IMR-90 (cell line): ENCODE data around the gene S100A8. TPM values are rescaled to one million over a fixed set of nuclear protein-coding genes. Genes with fewer than 3 reads are reported as not detected.

Source experiments
- ATAC-seq: fragments of 200-7000 bp; cut with Tn5 transposase; 2 replicates; pipeline ENCODE4 v1.9.1; 2020; ENCODE audit warnings: low read depth, mild to moderate bottlenecking, moderate library complexity
- Bru-seq: library from RNA; stranded (reverse); fragments of 400-500 nt; gene quantifications from one replicate; lab custom pipeline; 2021; lab: Mats Ljungman, UMichigan
- BruChase-seq, 2 experiments: library from RNA; stranded (reverse); fragments of 400-500 nt; gene quantifications; one replicate each; lab custom pipeline; 2021; lab: Mats Ljungman, UMichigan
- BruUV-seq: library from RNA; stranded (reverse); fragments of 400-500 nt; replicated peaks from 2 replicates; lab custom pipeline; 2021; lab: Mats Ljungman, UMichigan
- CTCF ChIA-PET: fragments of 300-600 bp; formaldehyde crosslinking; extraction: SDS; loops from one replicate; lab custom pipeline; 2021; ENCODE audit warnings: antibody characterized with exemption; lab: Yijun Ruan, JAX
- POLR2A ChIA-PET: fragments of 300-600 bp; sonication (Branson Sonifier 250); formaldehyde crosslinking; loops from one replicate; lab custom pipeline; 2022; ENCODE audit warnings: antibody characterized with exemption; ENCODE audit not compliant: unreplicated experiment; lab: Charles Lee
- DNase-seq: peaks from one replicate; pipeline ENCODE4 v3.0.0; 2013
- H2AFZ ChIP-seq: replicated peaks from 2 replicates; pipeline ENCODE3; 2013; ENCODE audit warnings: low read length, mild to moderate bottlenecking; ENCODE audit not compliant: poor library complexity
- H2AK5ac ChIP-seq: 2 replicates; pipeline ENCODE4 v1.6.1; 2013; ENCODE audit warnings: low read depth, low read length, inconsistent platforms
- H2AK9ac ChIP-seq: replicated peaks from 2 replicates; pipeline ENCODE3; 2013; ENCODE audit warnings: mild to moderate bottlenecking, low read depth, low read length, moderate library complexity; ENCODE audit not compliant: poor library complexity
- H2BK120ac ChIP-seq: 2 replicates; pipeline ENCODE4 v1.6.1; 2013; ENCODE audit warnings: low read depth, low read length, inconsistent platforms
- H2BK15ac ChIP-seq: 3 replicates; pipeline ENCODE4 v1.6.1; 2013; ENCODE audit warnings: low read depth, low read length, inconsistent platforms
- H2BK20ac ChIP-seq: 2 replicates; pipeline ENCODE4 v1.6.1; 2013; ENCODE audit warnings: low read depth, mild to moderate bottlenecking, inconsistent platforms, low read length, moderate library complexity
- H2BK5ac ChIP-seq: 2 replicates; pipeline ENCODE4 v1.6.1; 2013; ENCODE audit warnings: mild to moderate bottlenecking, low read depth, low read length, inconsistent platforms; ENCODE audit not compliant: poor library complexity, severe bottlenecking
- H3K14ac ChIP-seq: replicated peaks from 2 replicates; pipeline ENCODE4 v1.6.1; 2013; ENCODE audit warnings: low read depth, low read length, inconsistent platforms
- H3K18ac ChIP-seq: 2 replicates; pipeline ENCODE4 v1.6.1; 2013; ENCODE audit warnings: low read depth, low read length, control low read depth
- H3K23ac ChIP-seq: 2 replicates; pipeline ENCODE4 v1.6.1; 2013; ENCODE audit warnings: low read depth, low read length, inconsistent platforms
- H3K27ac ChIP-seq: 2 replicates; pipeline ENCODE4 v1.5.1; 2013; ENCODE audit warnings: mild to moderate bottlenecking, control low read depth, low read length; ENCODE audit not compliant: insufficient read depth
- H3K27me3 ChIP-seq: 2 replicates; pipeline ENCODE4 v1.6.1; 2013; ENCODE audit warnings: low read length; ENCODE audit not compliant: control insufficient read depth, insufficient read depth
- H3K36me3 ChIP-seq: 2 replicates; pipeline ENCODE4 v1.6.1; 2013; ENCODE audit warnings: low read length, mixed read lengths; ENCODE audit not compliant: control insufficient read depth, insufficient read depth
- H3K4ac ChIP-seq: 2 replicates; pipeline ENCODE4 v1.6.1; 2013; ENCODE audit warnings: low read depth, low read length, inconsistent platforms
- H3K4me1 ChIP-seq: 2 replicates; pipeline ENCODE4 v1.6.1; 2013; ENCODE audit warnings: low read length, mixed read lengths; ENCODE audit not compliant: control insufficient read depth, insufficient read depth
- H3K4me2 ChIP-seq: 2 replicates; pipeline ENCODE4 v1.6.1; 2013; ENCODE audit warnings: low read depth, mild to moderate bottlenecking, control low read depth, low read length, moderate library complexity
- H3K4me3 ChIP-seq: 2 replicates; pipeline ENCODE4 v1.5.1; 2013; ENCODE audit warnings: low read depth, mild to moderate bottlenecking, control low read depth, low read length, moderate library complexity; ENCODE audit not compliant: insufficient read depth
- H3K56ac ChIP-seq: 2 replicates; pipeline ENCODE4 v1.6.1; 2013; ENCODE audit warnings: low read length, inconsistent platforms; ENCODE audit not compliant: insufficient read depth; ENCODE audit errors: extremely low read depth
- H3K79me1 ChIP-seq, 2 experiments: 2 replicates each; pipeline ENCODE4 v1.6.1; 2013; ENCODE audit warnings: low read length in 2 of 2, inconsistent platforms in 1 of 2, low read depth in 1 of 2
- H3K9ac ChIP-seq: 2 replicates; pipeline ENCODE4 v1.6.1; 2013; ENCODE audit warnings: low read depth, low read length, control low read depth
- H3K9me1 ChIP-seq: 2 replicates; pipeline ENCODE4 v1.6.1; 2013; ENCODE audit warnings: low read length, inconsistent platforms; ENCODE audit not compliant: insufficient read depth
- H3K9me3 ChIP-seq: 2 replicates; pipeline ENCODE4 v1.6.1; 2013; ENCODE audit warnings: low read length; ENCODE audit not compliant: control insufficient read depth, insufficient read depth
- H4K20me1 ChIP-seq: 2 replicates; pipeline ENCODE4 v1.6.1; 2013; ENCODE audit warnings: low read length, inconsistent platforms; ENCODE audit not compliant: insufficient read depth
- H4K5ac ChIP-seq: 2 replicates; pipeline ENCODE4 v1.6.1; 2013; ENCODE audit warnings: mild to moderate bottlenecking, low read depth, low read length, control low read depth
- H4K8ac ChIP-seq, 2 experiments: 2 replicates each; pipeline ENCODE4 v1.6.1; 2013; ENCODE audit warnings: low read depth in 2 of 2, low read length in 2 of 2, control low read depth in 1 of 2, inconsistent platforms in 1 of 2
- H4K91ac ChIP-seq: 2 replicates; pipeline ENCODE4 v1.6.1; 2013; ENCODE audit warnings: low read depth, low read length, inconsistent platforms; ENCODE audit not compliant: insufficient read depth
- BHLHE40 ChIP-seq: fragments of 150-350 bp; IDR thresholded peaks from 2 replicates; pipeline ENCODE4 v1.6.1; 2016; ENCODE audit warnings: mild to moderate bottlenecking, low read depth, low read length
- CEBPB ChIP-seq: IDR thresholded peaks from 2 replicates; pipeline ENCODE4 v1.6.1; 2012; ENCODE audit warnings: low read depth, low read length, improper control_type of control experiment
- FOS ChIP-seq: fragments of 150-350 bp; IDR thresholded peaks from 2 replicates; pipeline ENCODE4 v1.6.1; 2016; ENCODE audit warnings: low read depth, low read length
- MAFK ChIP-seq: IDR thresholded peaks from 2 replicates; pipeline ENCODE4 v1.6.1; 2012; ENCODE audit warnings: low read depth, low read length, improper control_type of control experiment
- MAZ ChIP-seq: IDR thresholded peaks from 2 replicates; pipeline ENCODE4 v1.6.1; 2012; ENCODE audit warnings: low read depth, mild to moderate bottlenecking, low read length, improper control_type of control experiment, moderate library complexity, borderline replicate concordance
- MXI1 ChIP-seq: IDR thresholded peaks from 2 replicates; pipeline ENCODE4 v1.6.1; 2012; ENCODE audit warnings: low read depth, mild to moderate bottlenecking, low read length, moderate library complexity, borderline replicate concordance
- NFE2L2 ChIP-seq: fragments of 150-350 bp; IDR thresholded peaks from 2 replicates; pipeline ENCODE4 v1.6.1; 2016; ENCODE audit warnings: low read depth, mild to moderate bottlenecking, low read length
- RCOR1 ChIP-seq: IDR thresholded peaks from 2 replicates; pipeline ENCODE4 v1.6.1; 2012; ENCODE audit warnings: mild to moderate bottlenecking, low read length, improper control_type of control experiment; ENCODE audit not compliant: insufficient replicate concordance
- RFX5 ChIP-seq: IDR thresholded peaks from 2 replicates; pipeline ENCODE4 v1.8.0; 2012; ENCODE audit warnings: low read depth, mild to moderate bottlenecking, low read length, moderate library complexity
- SMC3 ChIP-seq: fragments of 150-350 bp; IDR thresholded peaks from 2 replicates; pipeline ENCODE4 v1.6.1; 2016; ENCODE audit warnings: low read depth, mild to moderate bottlenecking, antibody characterized with exemption, low read length, moderate library complexity
- WGBS, 2 experiments: methylation state at CpG; one replicate each; pipeline versions ENCODE4 v1.1.5 to v1.1.7; 2013; ENCODE audit warnings: missing lambda C conversion rate in 2 of 2; ENCODE audit not compliant: insufficient read length in 1 of 2; ENCODE audit errors: extremely low coverage in 2 of 2; 5-methylcytosine and 5-hydroxymethylcytosine counted together
- dilution Hi-C: fragments of 300-500 bp; cut with HindIII; formaldehyde crosslinking; loops from one replicate; pipeline ENCODE4 v1.14.3; 2018; ENCODE audit warnings: low sequenced_read_pairs; ENCODE audit not compliant: unreplicated experiment
- in situ Hi-C: fragments of 300-500 bp; cut with MboI; formaldehyde crosslinking; loops from 3 replicates; pipeline ENCODE4 v1.14.3; 2019; ENCODE audit warnings: low sequenced_read_pairs, inconsistent platforms, mixed read lengths
- intact Hi-C: fragments of 100-400 bp; cut with micrococcal nuclease; formaldehyde crosslinking; loops from 2 replicates; pipeline ENCODE4 v1.10.0; 2022
- long read RNA-seq: library from polyadenylated mRNA; unstranded; transcript quantifications from one replicate; pipeline ENCODE4 v2.0.0, GENCODE V29; 2021; ENCODE audit not compliant: unreplicated experiment
- polyA plus RNA-seq, 3 experiments: library from polyadenylated mRNA; depleted of rRNA; stranded (reverse); fragments of >200 nt; gene quantifications; 2 replicates each; pipeline ENCODE4 v1.2.3, GENCODE V29; 2012; ENCODE audit warnings: low replicate concordance in 1 of 3
- total RNA-seq: library from RNA; depleted of rRNA; stranded (reverse); fragments of >200 nt; gene quantifications from 2 replicates; pipeline ENCODE4 v1.2.3, GENCODE V29; 2012; rRNA removed
- TF ChIP-seq, protein P1 (sequence below): fragments of 150-350 bp; IDR thresholded peaks from 2 replicates; pipeline ENCODE4 v1.6.1; 2017; ENCODE audit warnings: mild to moderate bottlenecking, antibody characterized with exemption, low read length, low read depth
- TF ChIP-seq, protein P2 (sequence below): conservative IDR thresholded peaks from 2 replicates; pipeline ENCODE4 v1.5.1; 2012; ENCODE audit warnings: mild to moderate bottlenecking, low read depth, low read length, improper control_type of control experiment

Gene S100A8
- total RNA-seq: not detected in 2 replicates
- polyA plus RNA-seq (2012; rRNA removed): not detected in 2 replicates
- polyA plus RNA-seq (2012; cell fraction: cytosol; rRNA removed): not detected in 2 replicates
- not detected in 2 replicates for polyA plus RNA-seq (2012; cell fraction: nucleus; rRNA removed; ENCODE audit: low replicate concordance)
- Bru-seq, nascent RNA: not detected
- not detected for BruChase-seq, experiment 1, labeled RNA remaining after a 6-hour chase
- not detected for BruChase-seq, experiment 2, labeled RNA remaining after a 2-hour chase
- long read RNA-seq: 0 reads

DNA sequence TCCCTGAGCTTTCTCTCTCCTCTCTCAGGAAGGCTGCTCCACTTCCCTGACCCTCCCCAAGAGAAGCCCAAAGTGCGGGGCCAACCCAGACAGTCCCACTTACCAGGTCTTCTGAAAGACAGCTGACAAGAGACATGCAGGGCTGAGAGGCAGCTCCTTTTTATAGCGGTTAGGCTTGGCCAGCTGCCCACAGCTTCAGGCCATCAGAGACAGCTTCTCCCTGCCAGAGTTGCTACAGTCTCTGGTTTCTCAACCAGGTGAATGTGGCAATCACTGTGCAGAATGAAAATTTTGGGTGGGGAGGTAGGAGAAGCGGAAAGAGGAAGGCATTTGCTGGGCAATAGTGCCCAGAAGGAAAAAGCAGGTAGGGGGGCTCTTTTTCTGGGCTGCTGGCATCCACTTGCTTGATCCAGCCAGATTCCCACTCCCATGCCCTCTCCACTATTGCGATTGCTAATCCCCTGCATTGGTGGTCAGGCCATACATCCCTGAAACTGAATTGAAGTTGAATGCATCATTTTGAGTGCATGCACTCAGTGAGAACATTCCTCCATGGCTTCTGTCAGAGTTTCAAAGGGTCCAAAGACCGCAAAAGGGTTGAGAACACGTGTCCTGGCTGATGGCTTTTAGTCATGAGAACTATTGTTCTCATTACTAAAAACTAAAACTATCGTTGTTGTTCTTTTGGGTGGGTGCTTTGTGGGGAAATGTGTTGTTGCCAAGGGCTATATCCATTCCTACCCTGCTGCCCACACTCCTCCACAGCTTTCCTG, at the start of gene S100A8:
Gene S100A8, minus strand, starts transcription at position 136 of the 773 bp plus-strand sequence. CDS start 538 bp downstream, outside the sequence.
- dilution Hi-C loops (no loop called here), in situ Hi-C loops (no loop called here), intact Hi-C loops (no loop called here)
- H3K36me3 ChIP-seq: no peaks in the 10 kb centered on the region
- no peaks in the 10 kb centered on the region for H3K9me1 ChIP-seq
- H3K79me1 ChIP-seq: no peaks in the 10 kb centered on the region
- peaks cover 3% of the 10 kb centered on the region; the same call in 1 of the 2 replicates for H3K27me3 ChIP-seq
- no peaks in the 10 kb centered on the region for H4K20me1 ChIP-seq
- no peak within 1 kb of the TSS for H3K23ac ChIP-seq
- H4K8ac ChIP-seq: no peak within 1 kb of the TSS
- H3K14ac ChIP-seq: no peak within 1 kb of the TSS
- H4K5ac ChIP-seq: no peak within 1 kb of the TSS
- no peak within 1 kb of the TSS for H2BK5ac ChIP-seq
- no peak for TF ChIP-seq MAZ
- TF ChIP-seq CEBPB: no peak
- TF ChIP-seq, protein P1, sequence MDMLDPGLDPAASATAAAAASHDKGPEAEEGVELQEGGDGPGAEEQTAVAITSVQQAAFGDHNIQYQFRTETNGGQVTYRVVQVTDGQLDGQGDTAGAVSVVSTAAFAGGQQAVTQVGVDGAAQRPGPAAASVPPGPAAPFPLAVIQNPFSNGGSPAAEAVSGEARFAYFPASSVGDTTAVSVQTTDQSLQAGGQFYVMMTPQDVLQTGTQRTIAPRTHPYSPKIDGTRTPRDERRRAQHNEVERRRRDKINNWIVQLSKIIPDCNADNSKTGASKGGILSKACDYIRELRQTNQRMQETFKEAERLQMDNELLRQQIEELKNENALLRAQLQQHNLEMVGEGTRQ: no peak
- TF ChIP-seq, protein P2, sequence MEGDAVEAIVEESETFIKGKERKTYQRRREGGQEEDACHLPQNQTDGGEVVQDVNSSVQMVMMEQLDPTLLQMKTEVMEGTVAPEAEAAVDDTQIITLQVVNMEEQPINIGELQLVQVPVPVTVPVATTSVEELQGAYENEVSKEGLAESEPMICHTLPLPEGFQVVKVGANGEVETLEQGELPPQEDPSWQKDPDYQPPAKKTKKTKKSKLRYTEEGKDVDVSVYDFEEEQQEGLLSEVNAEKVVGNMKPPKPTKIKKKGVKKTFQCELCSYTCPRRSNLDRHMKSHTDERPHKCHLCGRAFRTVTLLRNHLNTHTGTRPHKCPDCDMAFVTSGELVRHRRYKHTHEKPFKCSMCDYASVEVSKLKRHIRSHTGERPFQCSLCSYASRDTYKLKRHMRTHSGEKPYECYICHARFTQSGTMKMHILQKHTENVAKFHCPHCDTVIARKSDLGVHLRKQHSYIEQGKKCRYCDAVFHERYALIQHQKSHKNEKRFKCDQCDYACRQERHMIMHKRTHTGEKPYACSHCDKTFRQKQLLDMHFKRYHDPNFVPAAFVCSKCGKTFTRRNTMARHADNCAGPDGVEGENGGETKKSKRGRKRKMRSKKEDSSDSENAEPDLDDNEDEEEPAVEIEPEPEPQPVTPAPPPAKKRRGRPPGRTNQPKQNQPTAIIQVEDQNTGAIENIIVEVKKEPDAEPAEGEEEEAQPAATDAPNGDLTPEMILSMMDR: no peak
- no peak for TF ChIP-seq MXI1
- TF ChIP-seq RCOR1: no peak
- TF ChIP-seq BHLHE40: no peak
- TF ChIP-seq MAFK: no peak
- no peak for TF ChIP-seq SMC3
- TF ChIP-seq RFX5: no peak
- no peak for TF ChIP-seq NFE2L2
- TF ChIP-seq FOS: no peak
- ATAC-seq: no peak
- no peak within 1 kb of the TSS for H3K27ac ChIP-seq
- POLR2A ChIA-PET: no interaction called here
- no peak within 1 kb of the TSS for H2BK120ac ChIP-seq
- no peak within 1 kb of the TSS for H4K91ac ChIP-seq
- no peak within 1 kb of the TSS for H3K18ac ChIP-seq
- no CpG with 5 or more reads among the region's 7 CpGs for WGBS, 2 experiments
- H3K4me3 ChIP-seq: no peak within 1 kb of the TSS
- H3K4me2 ChIP-seq: no peak within 1 kb of the TSS
- CTCF ChIA-PET: no interaction called here
- DNase-seq: no peak
- H2AK5ac ChIP-seq: no peak within 1 kb of the TSS
- no peak within 1 kb of the TSS for H2AFZ ChIP-seq
- H3K56ac ChIP-seq: no peak within 1 kb of the TSS
- no peak within 1 kb of the TSS for H2AK9ac ChIP-seq
- no peaks in the 10 kb centered on the region for H3K4me1 ChIP-seq
- H3K4ac ChIP-seq: no peak within 1 kb of the TSS
- BruUV-seq: no TSS peak
- H3K9ac ChIP-seq: no peak within 1 kb of the TSS
- no peak within 1 kb of the TSS for H2BK15ac ChIP-seq
- no peaks in the 10 kb centered on the region for H3K9me3 ChIP-seq
- no peak within 1 kb of the TSS for H2BK20ac ChIP-seq
